ENCODE data around the gene CDH24.

The CDH24 gene

GRCh38 chr14:23056956-23057756, at the start of gene CDH24:
CDH24 (minus strand) TSS chr14:23057520; CDS start chr14:23055733, 1,787 bp downstream.
- peak; percentile 83 for DNase-seq

- DNase-seq, result no peak
These were observed 49.4 kb upstream of the CDH24 start for GRCh38 chr14:23106747-23107045.

GRCh38 chr14:23105348-23105824, 48.1 kb upstream of the CDH24 start:
- DNase-seq, result peak; percentile 13

- DNase-seq, result no peak
These were observed 47.4 kb upstream of the CDH24 start, which contains the start of gene CIROP for GRCh38 chr14:23104591-23105347. CIROP (minus strand) TSS chr14:23104989; CDS start chr14:23104920, 69 bp downstream.

GRCh38 chr14:23104070-23104590, 46.8 kb upstream of the CDH24 start:
- no peak for DNase-seq

GRCh38 chr14:23103581-23103980, 46.3 kb upstream of the CDH24 start:
- peak; percentile 9 for DNase-seq

GRCh38 chr14:23102801-23103200, 45.5 kb upstream of the CDH24 start:
- DNase-seq, result no peak

- no peak for DNase-seq
These were observed 44.8 kb upstream of the CDH24 start for GRCh38 chr14:23101986-23102625.

GRCh38 chr14:23101213-23101970, 44.1 kb upstream of the CDH24 start:
- DNase-seq, result peak; percentile 41

- no peak for DNase-seq
These were observed 42.0 kb upstream of the CDH24 start for GRCh38 chr14:23099212-23099861.

GRCh38 chr14:23097786-23098185, 40.5 kb upstream of the CDH24 start:
- DNase-seq, result peak; percentile 37

GRCh38 chr14:23095196-23096108, 38.1 kb upstream of the CDH24 start, which contains the start of gene C14orf119:
C14orf119 (plus strand) TSS chr14:23095505; CDS start chr14:23097659, 2,154 bp downstream.
- DNase-seq, result peak; percentile 94

GRCh38 chr14:23094666-23095195, 37.4 kb upstream of the CDH24 start, which contains the start of gene ACIN1:
ACIN1 (minus strand) TSS chr14:23095136; CDS start chr14:23095112, 24 bp downstream.
- peak; percentile 100 for DNase-seq

- peak; percentile 28 for DNase-seq
These were observed 36.8 kb upstream of the CDH24 start for GRCh38 chr14:23093991-23094665.

- no peak for DNase-seq
These were observed 36.2 kb upstream of the CDH24 start for GRCh38 chr14:23093526-23093925.

GRCh38 chr14:23093104-23093503, 35.8 kb upstream of the CDH24 start:
- no peak for DNase-seq

- peak; percentile 28 for DNase-seq
These were observed 34.2 kb upstream of the CDH24 start for GRCh38 chr14:23091294-23092225.

- DNase-seq, result peak; percentile 5
These were observed 32.9 kb upstream of the CDH24 start for GRCh38 chr14:23090254-23090636.
